Nucleus accumbens (tissue), 56 donors: ENCODE data around the gene FNBP1.

Experiments
- DNase-seq, 56 donors: peaks; one replicate each; lab custom pipeline; 2025; lab: John Stamatoyannopoulos, UW

Gene FNBP1

DNA sequence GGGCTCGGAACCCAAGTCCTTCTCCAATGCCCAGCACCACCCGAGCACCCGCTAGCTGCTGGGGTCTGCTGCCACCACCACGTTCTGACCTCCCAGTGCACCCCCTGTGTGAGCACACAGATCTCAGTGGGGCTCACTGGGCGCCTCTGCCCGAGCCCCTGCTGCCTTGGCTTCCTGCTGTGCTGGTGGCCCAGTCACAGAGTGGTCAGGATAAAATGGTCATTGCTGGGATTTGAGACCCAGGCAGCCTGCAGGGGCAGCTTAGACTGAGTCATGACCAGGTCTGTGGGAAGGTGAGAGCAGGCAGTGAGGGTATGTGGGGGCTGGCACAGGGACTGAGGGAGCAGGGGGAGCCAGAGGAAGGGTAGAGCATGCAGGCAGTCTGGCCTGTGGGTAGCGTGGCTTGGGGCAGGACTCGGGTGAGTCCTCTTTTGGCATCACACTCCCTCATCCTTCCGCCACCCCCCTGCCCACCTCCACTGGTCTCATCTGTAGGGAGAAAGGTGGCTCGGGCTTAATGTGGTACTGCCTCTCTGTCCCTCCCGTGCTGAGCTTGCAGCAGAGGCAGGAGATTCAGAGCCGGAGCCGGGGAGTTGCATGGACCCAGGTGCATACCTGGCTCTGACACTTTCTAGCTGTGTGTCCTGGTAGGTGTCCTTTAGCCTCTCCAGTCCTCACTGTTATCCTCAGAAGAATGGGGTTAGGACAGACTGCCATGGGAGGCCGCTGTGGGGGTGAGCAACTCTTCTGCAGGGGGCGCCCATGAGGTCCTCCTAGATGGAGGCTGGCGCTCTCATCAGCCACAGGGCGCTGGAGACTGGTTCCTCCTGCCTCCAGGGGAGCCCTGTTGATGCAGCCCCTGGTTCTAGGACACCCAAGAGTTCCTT, 175.6 kb downstream of the FNBP1 start:
- DNase-seq: no peak

GRCh38 chr9:129866394-129867135, 176.4 kb downstream of the FNBP1 start:
- DNase-seq: peak in 1 of 56 donors; percentile 25

DNA sequence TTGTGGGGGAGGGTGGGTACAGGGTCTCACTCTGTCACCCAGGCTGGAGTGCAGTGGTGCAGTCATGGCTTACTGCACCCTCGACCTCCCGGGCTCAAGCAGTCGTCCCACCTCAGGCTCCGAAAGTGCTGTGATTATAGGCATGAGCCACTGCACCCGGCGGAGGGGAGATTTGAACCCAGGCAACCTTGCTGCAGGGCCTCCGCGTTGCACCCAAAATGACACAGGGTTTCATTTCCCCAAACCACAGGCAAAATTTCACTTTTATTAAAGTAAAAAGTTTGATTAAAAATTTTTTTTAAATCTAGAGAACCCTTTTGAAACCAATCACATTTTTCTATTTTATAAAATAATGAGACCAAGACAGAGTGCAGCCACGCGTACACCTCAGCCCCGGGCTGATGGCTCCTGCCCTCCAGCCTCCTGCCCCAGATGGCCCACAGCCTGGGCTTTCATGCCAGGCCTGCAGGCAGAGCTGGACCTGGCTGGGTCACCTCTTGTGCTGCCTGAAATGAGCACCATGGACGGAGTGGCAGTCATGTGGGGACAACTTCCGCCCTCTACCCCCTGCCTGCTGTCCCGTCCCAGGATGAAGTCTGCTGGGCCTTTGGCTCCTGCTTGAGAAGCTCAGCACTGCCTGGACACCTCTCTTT, 177.2 kb downstream of the FNBP1 start:
- DNase-seq: no peak

DNA sequence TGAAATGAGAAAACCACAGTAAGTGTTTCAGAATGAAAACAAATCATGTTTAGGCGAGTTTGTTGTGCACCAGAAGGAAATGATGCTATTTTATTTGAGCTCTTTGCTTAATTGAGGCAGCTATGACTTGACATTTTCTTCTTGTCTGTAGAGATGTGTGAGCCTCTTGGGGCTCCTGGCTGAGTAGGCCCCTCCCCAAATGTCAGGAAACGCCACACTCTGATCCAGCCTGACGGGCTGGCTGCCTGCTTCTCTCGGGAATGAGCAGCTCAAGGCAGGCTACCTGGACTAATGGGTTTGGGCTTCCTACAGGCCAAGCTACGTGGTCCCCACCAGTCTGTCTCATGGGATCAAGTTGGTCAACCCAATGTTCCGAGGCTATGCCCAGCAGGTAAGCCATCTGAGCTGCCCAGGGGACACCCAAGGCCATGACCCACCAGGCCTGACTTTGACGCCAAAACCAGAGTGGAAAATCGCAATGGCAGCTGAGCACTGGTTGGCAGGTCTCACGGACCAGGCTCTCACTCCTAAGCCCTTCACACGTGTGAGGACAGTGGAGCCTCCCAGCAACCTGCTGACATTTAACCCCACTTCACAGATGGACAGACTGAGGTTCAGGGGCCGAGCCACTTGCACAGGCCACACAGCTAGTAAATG, 177.9 kb downstream of the FNBP1 start:
- DNase-seq: no peak

DNA sequence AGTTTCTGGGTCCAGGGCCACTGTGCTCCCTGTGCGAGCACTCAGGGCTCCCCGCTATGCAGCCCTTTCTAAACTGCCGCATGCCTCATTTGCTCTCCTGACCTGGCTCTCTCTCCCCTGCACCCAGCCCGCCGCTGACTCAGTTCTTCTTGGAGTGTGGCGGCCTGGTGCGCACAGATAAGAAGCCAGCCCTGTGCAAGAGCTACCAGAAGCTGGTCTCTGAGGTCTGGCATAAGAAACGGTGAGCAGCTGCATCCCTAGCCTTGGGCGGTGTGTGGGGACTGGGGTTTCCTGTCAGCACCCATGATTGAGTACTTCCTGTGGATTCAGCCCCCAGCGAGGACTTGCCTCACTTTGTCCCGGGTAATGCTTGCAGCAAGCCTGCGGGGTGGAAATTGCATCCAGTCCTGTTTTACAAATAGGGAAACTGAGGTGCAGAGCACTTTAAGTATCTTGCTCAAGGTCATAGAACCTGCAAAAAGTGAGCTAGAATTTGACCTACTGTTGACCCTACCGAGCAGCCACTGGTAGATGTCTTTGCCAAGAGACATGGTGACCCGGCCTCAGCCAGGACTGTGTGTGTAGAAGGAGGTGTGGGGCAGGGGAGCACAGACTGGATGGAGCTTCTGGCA, 179.8 kb downstream of the FNBP1 start:
- DNase-seq: no peak

DNA sequence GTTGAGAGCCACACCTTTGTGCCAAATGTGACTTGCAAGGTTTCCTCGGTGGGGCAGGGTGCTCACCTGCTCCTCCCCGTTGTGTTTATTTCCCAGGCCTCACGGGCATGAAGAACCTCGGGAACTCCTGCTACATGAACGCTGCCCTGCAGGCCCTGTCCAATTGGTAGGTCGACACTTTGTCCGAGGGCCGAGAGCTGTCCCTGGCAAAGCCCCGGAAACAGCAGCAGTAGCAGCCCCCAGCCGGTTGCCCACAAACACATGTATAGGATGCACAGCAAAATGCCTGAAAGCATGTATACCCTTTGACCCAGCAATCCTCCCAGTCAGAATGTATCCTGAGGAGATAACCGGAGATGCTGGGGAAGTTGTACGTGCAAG, 181.6 kb downstream of the FNBP1 start:
- DNase-seq: no peak

DNA sequence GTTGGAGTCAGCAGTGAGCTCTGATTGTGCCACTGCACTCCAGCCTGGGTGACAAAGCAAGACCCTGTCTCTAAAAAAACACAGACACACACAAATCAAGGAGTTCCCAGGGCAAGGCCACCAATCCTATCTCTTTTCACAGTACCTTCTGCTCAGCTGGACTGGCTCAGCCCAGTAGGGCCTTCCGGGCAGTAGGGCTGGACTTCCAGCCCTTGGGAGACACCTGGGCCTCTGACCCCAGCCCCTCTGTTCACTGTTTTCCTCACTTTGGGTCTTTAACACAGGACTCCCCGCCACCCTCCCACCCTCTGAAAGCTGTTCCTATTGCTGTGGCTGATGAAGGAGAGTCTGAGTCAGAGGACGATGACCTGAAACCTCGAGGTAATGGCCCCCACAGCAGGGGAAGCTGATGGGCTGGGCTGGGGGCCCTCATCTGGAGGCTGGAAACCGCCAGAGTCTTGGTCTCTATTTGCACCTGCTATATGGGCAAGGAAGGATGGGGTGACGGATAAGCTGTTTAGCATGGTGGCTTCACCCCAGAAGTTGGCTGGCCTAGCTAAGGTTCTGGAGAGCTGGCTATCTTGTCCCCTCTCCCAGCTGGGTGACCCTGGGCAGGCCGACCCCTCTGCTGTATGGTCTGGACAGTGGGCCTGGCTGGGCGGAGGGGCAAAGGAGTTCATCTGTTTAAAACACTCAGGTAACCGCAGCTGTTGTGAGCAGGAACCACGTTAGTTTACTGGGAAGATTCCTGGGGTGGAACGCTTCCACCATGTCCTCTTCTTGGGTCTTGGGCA, 182.1 kb downstream of the FNBP1 start:
- DNase-seq: no peak

- no peak for DNase-seq
Measured at GRCh38 chr9:129858167-129858962, 184.6 kb downstream of the FNBP1 start.

GRCh38 chr9:129857207-129857606, 185.8 kb downstream of the FNBP1 start:
- DNase-seq: no peak

DNA sequence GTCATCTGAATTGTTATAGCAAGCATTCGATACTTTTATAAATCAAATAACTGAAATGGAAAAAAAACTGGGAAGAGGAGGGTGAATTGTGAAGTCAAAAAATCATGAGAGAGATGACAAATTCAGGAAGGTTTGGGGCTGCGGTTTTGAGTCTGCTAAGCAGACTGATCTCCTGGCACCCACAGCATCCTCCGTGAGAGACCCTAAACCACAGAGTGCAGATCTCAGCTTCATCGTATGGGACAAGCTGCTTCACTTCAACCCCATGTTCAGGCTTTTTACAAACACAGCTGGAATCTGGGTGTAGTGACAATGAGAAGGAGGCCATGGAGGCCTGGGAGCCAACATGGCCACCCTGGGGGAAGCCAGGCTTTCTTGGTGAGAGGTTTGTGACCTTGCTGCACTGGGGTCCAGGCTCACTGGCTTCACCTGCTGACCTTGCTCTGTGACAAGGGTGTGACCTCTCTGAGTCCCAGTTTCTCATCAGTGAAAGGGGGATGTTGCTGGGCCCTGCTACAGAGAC, 188.3 kb downstream of the FNBP1 start:
- DNase-seq: no peak

DNA sequence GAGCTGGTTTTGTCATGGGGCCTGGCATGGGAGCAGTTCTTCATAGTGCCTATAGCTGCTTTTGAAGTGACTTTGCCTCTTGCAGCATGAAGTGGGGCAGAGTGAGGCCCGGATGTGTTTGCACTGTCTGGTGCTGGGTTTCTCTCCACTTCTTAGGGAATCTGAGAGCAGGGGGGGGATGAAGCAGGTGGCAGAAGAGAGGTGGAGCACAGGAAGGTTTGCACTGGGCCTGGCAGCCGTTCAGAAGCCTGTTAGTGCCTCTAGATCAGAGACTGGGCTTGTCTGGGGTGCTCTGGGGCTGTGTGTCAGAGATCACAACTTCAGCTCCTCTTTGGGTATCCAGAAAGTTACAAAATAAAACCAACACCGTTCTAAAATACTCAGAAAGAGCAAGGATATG, 189.4 kb downstream of the FNBP1 start:
- DNase-seq: no peak

DNA sequence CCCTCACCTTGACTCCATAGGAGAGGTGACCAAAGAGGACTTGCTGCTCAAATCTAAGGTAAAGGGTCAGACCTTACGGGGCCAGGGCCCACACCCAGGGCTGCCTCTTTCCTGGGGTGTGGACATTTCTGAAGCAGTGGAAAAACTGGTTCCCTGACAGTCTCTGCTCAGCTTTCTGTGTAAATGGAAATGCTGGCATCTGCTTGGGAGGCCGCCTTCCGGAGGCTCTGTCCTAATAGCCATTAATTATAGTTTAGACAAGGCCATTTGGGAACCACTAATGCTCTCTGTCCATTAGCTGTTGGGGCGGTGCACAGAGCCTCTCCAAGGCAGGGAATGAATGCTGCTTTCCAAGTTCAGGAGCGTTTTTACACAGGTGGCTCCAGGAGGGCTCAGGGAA, 190.4 kb downstream of the FNBP1 start:
- DNase-seq: no peak

DNA sequence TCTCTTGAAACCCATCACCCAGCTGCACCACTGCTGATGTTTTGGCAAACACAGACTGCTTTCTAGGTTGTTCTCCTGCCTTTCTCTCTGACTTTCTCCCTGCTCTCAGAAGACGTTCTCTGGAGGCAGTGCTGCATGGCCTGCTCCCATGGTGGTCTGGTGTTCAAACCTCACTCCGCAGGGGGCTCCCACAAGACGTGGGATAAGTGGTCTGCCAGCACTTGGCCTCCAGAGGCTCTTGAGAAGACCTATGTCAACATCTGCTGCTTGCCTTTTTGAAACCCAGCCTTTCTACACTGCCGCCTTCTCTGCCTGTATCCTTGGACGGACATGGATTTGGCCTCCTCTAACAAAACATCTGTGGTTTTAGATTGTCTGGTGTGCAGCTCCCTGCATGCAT, 191.2 kb downstream of the FNBP1 start:
- no peak for DNase-seq

DNA sequence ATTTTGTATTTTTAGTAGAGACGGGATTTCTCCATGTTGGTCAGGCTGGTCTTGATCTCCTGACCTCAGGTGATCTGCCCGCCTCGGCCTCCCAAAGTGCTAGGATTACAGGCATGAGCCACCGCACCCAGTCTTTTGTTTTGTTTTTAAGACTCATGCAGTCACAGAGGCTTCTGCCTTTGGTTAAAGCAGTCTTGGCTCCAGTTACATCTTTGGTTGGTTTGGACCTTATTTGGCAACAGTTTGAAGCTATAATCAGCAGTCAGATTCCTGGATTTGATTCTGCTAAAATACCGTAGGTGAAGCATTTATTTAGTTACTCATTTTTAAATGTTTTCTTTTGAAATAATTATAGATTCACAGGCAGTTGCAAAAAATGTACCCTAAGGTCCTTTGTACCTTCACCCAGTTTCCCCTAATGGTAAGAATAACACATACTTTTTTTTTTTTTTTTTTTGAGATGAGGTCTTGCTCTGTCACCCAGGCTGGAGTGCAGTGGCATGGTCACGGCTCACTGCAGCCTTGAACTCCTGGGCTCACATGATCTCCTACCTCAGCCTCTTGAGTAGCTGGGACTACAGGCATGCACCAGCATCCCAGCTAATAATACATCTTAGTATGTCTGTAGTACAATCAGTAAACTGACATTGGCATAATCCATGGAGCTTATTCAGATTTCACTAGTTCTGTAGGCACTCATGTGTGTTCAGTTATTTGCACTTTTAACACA, 192.0 kb downstream of the FNBP1 start:
- no peak for DNase-seq

- DNase-seq: no peak
Measured at GRCh38 chr9:129849901-129850300, 193.1 kb downstream of the FNBP1 start.

DNA sequence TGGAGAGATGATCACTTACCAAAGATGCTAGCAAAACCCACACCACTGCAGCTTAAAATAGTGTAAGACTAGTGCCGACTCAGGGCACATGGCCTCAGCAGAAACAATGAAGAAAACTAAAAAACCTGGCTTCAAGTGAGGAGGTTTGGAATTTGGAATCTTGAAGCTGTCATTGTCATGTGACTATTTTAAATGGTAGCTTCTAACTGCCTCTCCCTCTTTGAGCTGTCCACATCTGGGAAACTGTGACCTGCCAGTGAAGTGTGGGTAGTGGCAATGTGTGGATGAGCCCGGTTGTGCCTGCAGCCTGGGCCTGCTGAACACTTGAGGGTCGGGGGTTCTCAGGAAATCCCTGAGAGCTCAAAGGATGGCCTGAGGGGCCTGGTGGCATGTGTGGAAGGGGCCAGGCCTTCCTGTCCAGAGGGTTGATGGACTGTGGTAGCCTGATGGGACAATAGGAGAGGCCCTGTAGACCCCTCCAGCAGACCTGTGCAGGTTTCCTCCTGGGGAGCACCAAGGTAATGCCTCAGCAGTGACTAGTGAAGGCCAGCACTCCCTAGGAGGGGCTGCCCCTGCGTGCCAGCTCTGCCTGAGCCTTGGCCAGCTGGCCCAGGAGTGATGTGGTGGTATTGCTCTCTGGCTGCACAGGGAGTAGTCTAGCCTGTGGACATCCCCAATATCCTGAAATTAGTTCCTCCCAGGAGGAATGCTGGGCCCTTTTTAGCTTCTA, 194.1 kb downstream of the FNBP1 start:
- DNase-seq: no peak

DNA sequence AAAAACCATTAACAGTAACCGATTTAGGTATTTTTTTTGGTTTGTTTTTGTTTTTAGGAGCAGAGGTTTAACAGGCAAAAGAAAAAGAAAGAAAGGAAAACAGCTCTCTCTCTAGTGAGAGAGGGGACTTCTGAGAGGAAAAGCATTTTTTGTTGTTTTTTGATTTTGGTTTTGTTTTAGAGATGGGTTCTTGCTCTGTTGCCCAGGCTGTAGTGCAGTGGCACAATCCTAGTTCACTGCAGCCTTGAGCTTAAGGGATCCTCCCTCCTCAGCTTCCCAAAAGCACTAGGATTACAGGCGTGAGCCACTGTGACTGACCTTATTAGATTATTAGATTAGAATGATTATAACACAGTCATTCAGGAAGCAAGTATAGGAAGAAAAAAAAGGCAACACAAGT, 197.6 kb downstream of the FNBP1 start:
- no peak for DNase-seq
